ENCODE data around the gene SUB1.

Gene SUB1

DNA sequence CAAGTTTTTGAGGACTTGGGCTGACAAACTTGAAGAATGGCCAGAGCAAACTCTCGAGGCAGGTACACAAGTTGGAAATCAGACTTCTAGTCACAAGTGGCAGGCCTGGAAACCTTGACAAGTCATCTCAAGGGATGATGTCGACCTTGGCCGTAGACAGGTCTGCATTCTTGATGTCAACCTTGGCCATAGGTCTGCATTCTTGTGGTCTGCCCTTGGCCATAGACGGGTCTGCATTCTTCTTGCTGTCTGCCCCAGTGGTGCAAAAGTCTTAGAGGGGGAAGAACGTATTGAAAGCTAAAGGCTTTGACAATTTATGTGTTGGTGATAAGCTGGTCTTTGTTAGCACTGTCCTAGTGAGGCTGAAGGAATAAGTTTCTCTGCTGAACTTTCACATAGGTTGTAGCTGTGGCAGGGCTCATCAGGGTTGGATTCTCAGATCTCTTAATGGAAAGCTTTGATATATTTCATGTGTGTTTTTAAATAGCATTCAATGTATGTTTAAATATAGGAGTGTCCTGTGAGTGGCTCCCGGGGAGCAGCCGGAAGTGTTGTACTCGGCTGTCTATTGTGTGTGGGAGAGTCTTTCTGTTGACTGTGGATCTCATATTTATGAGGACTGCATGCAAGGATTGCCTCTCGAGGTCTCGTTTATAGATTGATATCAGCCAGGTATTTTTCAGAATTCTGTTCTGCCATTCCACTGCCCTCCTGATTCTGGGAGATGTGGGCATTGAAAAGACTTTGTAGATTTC is 27.0 kb downstream of the SUB1 start:
- Histone ChIP-seq H3K27me3 (ENCODE audit: insufficient read depth, low read depth, severe bottlenecking) (no peaks in the 10 kb centered on the region), H3K9me3 (ENCODE audit: severe bottlenecking) (no peaks in the 10 kb centered on the region), H3K27ac (no peak overlapping the region), H3K36me3 (no peaks in the 10 kb centered on the region), H3K4me3 (ENCODE audit: low read depth, low read length) (no peak overlapping the region)
- DNase-seq, result no peak
- TF ChIP-seq CTCF (IDR thresholded peaks at IDR 0.05; ENCODE audit: low read depth, low read length), result no peak

DNA sequence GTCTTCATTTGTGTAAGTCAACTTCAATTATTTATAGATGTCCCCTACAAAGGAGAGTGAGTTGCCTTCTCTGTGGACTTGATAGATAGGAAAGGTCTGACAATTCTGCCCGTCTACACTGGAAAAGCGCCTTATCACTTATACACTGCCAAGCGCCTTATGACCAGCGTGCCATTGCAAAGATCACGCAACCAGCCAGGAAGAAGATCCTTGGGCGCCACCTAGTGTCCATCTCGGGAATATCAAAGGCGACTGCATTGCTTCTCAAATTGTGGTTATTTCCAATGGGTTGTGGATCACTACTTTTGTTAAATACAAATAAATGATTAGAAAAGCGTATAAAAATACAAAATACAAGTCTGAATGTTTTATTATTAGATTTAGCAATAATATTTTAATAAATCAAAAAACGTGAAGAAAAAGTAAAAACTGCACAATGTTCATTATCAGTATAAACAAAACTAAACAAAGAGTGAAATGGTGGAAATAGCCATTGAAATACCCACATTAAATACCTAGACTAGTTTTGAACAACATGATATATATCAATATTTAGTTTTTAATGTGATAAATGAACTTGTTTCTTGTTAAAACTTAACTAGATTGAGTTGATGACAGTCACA is 27.8 kb downstream of the SUB1 start:
- H3K4me3 ChIP-seq (ENCODE audit: low read depth, low read length), result no peak overlapping the region
- peak; percentile 83 for TF ChIP-seq CTCF (IDR thresholded peaks at IDR 0.05; ENCODE audit: low read depth, low read length)
- DNase-seq, result peak; percentile 83
- H3K27me3 ChIP-seq (ENCODE audit: insufficient read depth, low read depth, severe bottlenecking), result no peaks in the 10 kb centered on the region
- no peaks in the 10 kb centered on the region for H3K9me3 ChIP-seq (ENCODE audit: severe bottlenecking)
- no peaks in the 10 kb centered on the region for H3K36me3 ChIP-seq
- no peak overlapping the region for H3K27ac ChIP-seq

- H3K36me3 ChIP-seq, result no peaks in the 10 kb centered on the region
- H3K4me3 ChIP-seq (ENCODE audit: low read depth, low read length), result no peak overlapping the region
- no peak overlapping the region for H3K27ac ChIP-seq
- no peak for TF ChIP-seq CTCF (IDR thresholded peaks at IDR 0.05; ENCODE audit: low read depth, low read length)
- no peaks in the 10 kb centered on the region for H3K9me3 ChIP-seq (ENCODE audit: severe bottlenecking)
- no peak for DNase-seq
- no peaks in the 10 kb centered on the region for H3K27me3 ChIP-seq (ENCODE audit: insufficient read depth, low read depth, severe bottlenecking)
These were observed 29.9 kb downstream of the SUB1 start for GRCh38 chr5:32615236-32615635.

DNA sequence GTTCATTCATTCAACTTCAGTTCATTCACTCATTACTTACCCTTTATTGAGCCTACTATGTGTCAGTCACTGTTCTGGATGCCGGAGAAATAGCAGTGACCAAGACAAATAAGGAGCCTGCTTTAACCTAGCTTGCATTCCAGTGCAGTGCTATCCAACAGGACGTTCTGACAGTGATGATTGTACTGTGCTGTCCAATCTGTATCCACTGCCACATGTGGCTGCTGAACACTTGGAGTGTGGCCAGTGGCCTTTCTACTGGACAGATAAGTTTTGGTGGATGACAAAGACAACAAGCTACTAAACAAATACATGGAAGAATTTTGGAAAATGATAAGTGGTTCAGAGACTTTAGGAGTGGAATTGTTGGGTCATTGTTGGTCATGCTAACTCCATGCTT is 33.6 kb downstream of the SUB1 start:
- no peaks in the 10 kb centered on the region for H3K9me3 ChIP-seq (ENCODE audit: severe bottlenecking)
- no peak for DNase-seq
- no peak overlapping the region for H3K27ac ChIP-seq
- H3K4me3 ChIP-seq (ENCODE audit: low read depth, low read length), result no peak overlapping the region
- H3K36me3 ChIP-seq, result no peaks in the 10 kb centered on the region
- no peak for TF ChIP-seq CTCF (IDR thresholded peaks at IDR 0.05; ENCODE audit: low read depth, low read length)
- H3K27me3 ChIP-seq (ENCODE audit: insufficient read depth, low read depth, severe bottlenecking), result no peaks in the 10 kb centered on the region

- H3K36me3 ChIP-seq, result no peaks in the 10 kb centered on the region
These were observed 35.9 kb downstream of the SUB1 start for GRCh38 chr5:32621256-32621655.

More at GRCh38 chr5:32621256-32621655, 35.9 kb downstream of the SUB1 start:
- H3K9me3 ChIP-seq (ENCODE audit: severe bottlenecking), result no peaks in the 10 kb centered on the region
- no peak for DNase-seq
- no peak overlapping the region for H3K4me3 ChIP-seq (ENCODE audit: low read depth, low read length)
- H3K27ac ChIP-seq, result no peak overlapping the region
- TF ChIP-seq CTCF (IDR thresholded peaks at IDR 0.05; ENCODE audit: low read depth, low read length), result no peak
- no peaks in the 10 kb centered on the region for H3K27me3 ChIP-seq (ENCODE audit: insufficient read depth, low read depth, severe bottlenecking)

Data from WERI-Rb-1 (cell line).